Measurements from ENCODE around the gene PAX5.

DNA sequence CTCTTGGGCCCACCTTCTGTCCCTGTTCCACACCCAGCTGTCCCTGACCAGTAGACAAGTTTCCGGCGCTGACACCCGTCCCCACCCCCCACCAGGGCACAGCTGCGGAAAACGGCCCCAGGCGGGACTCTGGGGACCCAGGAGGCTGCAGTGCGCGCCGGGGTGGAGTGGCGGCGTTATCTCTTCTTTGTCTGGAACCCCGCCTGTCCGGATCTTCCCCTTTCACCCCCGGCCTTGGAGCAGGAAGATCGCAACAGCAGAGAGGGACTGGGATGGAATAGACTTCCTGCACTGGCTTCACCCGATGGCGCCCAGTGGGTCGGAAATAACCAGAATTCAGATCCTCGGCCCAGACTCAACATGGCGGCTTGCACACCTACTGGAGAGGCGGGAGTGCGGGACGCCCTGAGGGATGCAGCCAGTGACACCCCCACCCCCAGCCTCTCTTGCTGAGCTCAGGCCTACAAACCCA is 4.7 kb downstream of the PAX5 start:
- TF ChIP-seq, protein P1, sequence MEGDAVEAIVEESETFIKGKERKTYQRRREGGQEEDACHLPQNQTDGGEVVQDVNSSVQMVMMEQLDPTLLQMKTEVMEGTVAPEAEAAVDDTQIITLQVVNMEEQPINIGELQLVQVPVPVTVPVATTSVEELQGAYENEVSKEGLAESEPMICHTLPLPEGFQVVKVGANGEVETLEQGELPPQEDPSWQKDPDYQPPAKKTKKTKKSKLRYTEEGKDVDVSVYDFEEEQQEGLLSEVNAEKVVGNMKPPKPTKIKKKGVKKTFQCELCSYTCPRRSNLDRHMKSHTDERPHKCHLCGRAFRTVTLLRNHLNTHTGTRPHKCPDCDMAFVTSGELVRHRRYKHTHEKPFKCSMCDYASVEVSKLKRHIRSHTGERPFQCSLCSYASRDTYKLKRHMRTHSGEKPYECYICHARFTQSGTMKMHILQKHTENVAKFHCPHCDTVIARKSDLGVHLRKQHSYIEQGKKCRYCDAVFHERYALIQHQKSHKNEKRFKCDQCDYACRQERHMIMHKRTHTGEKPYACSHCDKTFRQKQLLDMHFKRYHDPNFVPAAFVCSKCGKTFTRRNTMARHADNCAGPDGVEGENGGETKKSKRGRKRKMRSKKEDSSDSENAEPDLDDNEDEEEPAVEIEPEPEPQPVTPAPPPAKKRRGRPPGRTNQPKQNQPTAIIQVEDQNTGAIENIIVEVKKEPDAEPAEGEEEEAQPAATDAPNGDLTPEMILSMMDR (IDR thresholded peaks at IDR 0.05) = no peak
- TF ChIP-seq POLR2AphosphoS5 (IDR thresholded peaks at IDR 0.05; ENCODE audit: low read depth, low read length) = no peak
- no peak for TF ChIP-seq YY1 (IDR thresholded peaks at IDR 0.05; ENCODE audit: low read depth)
- no peak for TF ChIP-seq MXI1 (IDR thresholded peaks at IDR 0.05; ENCODE audit: low read depth, low read length)
- TF ChIP-seq REST (IDR thresholded peaks at IDR 0.05; ENCODE audit: low read depth, low read length) = no peak
- no peak for TF ChIP-seq NFIC (IDR thresholded peaks at IDR 0.05; ENCODE audit: borderline replicate concordance)
